SH-SY5Y (cell line): ENCODE measurements around the gene CD33.

Experiments used
- GATA2 ChIP-seq: IDR thresholded peaks from 2 replicates; pipeline ENCODE4 v1.6.1; 2011; ENCODE audit warnings: mild to moderate bottlenecking, low read depth, low read length
- GATA3 ChIP-seq: IDR thresholded peaks from 2 replicates; pipeline ENCODE4 v1.6.1; 2011; ENCODE audit warnings: low read depth, mild to moderate bottlenecking, low read length, moderate library complexity

GRCh38 chr19:51207747-51208146 is 17.1 kb upstream of the CD33 start:
- TF ChIP-seq GATA3 (no peak), GATA2 (no peak)
